Nephron progenitor cell (in vitro differentiated cells): Measurements from ENCODE around the gene RALGPS2.

ENCODE experiments used
- DNase-seq: peaks from one replicate; pipeline ENCODE4 v3.0.0; 2021
- H3K27ac Mint-ChIP-seq: 2 replicates; pipeline ENCODE4 v1.8.0; 2021; ENCODE audit warnings: mild to moderate bottlenecking, moderate library complexity, mixed read lengths
- H3K27me3 Mint-ChIP-seq: 2 replicates; pipeline ENCODE4 v1.8.0; 2021; ENCODE audit warnings: mild to moderate bottlenecking, low read depth, mixed read lengths; ENCODE audit not compliant: poor library complexity
- H3K36me3 Mint-ChIP-seq: 2 replicates; pipeline ENCODE4 v1.8.0; 2021; ENCODE audit warnings: low read depth, mixed read lengths
- H3K4me1 Mint-ChIP-seq: 2 replicates; pipeline ENCODE4 v1.8.0; 2021; ENCODE audit warnings: mixed read lengths
- H3K4me3 Mint-ChIP-seq: 2 replicates; pipeline ENCODE4 v1.8.0; 2021; ENCODE audit warnings: mild to moderate bottlenecking, moderate library complexity, mixed read lengths
- H3K9me3 Mint-ChIP-seq: 2 replicates; pipeline ENCODE4 v1.8.0; 2021; ENCODE audit warnings: mild to moderate bottlenecking, moderate library complexity, mixed read lengths
- TF ChIP-seq, protein P1 (sequence below): fragments of 200-600 bp; sonication (generic); IDR thresholded peaks from 2 replicates; pipeline ENCODE4 v1.5.0; 2021; ENCODE audit warnings: antibody characterized with exemption

RALGPS2 gene

GRCh38 chr1:178926046-178926445 is 201.0 kb downstream of the RALGPS2 start:
- Mint-ChIP-seq H3K36me3 (peaks cover 40% of the 10 kb centered on the region), H3K27ac (no peak overlapping the region), H3K4me1 (peaks cover 35% of the 10 kb centered on the region), H3K4me3 (no peak overlapping the region), H3K9me3 (peaks cover 22% of the 10 kb centered on the region), H3K27me3 (no peaks in the 10 kb centered on the region)
- no peak for DNase-seq
- TF ChIP-seq, protein P1, sequence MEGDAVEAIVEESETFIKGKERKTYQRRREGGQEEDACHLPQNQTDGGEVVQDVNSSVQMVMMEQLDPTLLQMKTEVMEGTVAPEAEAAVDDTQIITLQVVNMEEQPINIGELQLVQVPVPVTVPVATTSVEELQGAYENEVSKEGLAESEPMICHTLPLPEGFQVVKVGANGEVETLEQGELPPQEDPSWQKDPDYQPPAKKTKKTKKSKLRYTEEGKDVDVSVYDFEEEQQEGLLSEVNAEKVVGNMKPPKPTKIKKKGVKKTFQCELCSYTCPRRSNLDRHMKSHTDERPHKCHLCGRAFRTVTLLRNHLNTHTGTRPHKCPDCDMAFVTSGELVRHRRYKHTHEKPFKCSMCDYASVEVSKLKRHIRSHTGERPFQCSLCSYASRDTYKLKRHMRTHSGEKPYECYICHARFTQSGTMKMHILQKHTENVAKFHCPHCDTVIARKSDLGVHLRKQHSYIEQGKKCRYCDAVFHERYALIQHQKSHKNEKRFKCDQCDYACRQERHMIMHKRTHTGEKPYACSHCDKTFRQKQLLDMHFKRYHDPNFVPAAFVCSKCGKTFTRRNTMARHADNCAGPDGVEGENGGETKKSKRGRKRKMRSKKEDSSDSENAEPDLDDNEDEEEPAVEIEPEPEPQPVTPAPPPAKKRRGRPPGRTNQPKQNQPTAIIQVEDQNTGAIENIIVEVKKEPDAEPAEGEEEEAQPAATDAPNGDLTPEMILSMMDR: no peak

DNA sequence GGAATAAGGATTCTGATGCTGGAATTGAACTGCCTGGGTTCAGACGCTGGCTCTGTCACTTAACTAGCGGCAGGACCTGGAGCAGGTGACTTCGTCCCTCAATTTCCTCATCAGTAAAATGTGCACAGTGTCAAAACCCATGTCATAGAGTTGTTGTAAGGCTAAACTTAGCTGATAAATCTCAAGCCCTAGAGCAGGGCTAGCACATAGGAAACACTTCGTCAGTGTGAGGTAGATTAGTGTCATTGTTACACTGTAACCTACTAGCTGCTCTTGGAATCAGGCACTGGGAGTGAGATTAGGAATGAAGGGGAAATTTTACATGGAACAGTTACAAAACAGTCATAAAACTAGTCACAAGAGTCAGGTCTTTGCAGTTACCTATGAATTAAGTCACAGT is 202.0 kb downstream of the RALGPS2 start:
- H3K36me3 Mint-ChIP-seq: peaks cover 36% of the 10 kb centered on the region
- H3K27me3 Mint-ChIP-seq: no peaks in the 10 kb centered on the region
- peaks cover 44% of the 10 kb centered on the region for H3K4me1 Mint-ChIP-seq
- TF ChIP-seq, protein P1: no peak
- H3K9me3 Mint-ChIP-seq: peaks cover 22% of the 10 kb centered on the region
- no peak overlapping the region for H3K27ac Mint-ChIP-seq
- no peak overlapping the region for H3K4me3 Mint-ChIP-seq
- DNase-seq: no peak

DNA sequence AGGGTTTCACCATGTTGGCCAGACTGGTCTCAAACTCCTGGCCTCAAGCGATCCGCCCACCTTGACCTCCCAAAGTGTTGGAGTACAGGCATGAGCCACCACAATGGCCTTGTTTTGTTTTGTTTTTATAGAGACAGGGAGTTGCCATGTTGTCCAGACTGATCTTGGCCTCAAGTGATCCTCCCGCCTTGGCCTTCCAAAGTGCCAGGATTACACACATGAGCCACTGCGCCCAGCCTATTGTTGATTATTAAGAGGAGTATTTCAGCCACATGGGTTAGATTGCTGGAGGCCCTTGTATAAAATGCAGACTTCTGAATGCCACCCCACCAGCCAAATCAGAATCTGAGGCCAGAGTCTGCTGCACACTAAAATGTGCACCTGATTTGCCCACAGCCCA is 203.0 kb downstream of the RALGPS2 start:
- Mint-ChIP-seq H3K9me3 (peaks cover 22% of the 10 kb centered on the region), H3K27ac (no peak overlapping the region), H3K4me1 (peaks cover 55% of the 10 kb centered on the region), H3K4me3 (no peak overlapping the region), H3K36me3 (peaks cover 26% of the 10 kb centered on the region), H3K27me3 (no peaks in the 10 kb centered on the region)
- TF ChIP-seq, protein P1: no peak
- DNase-seq: no peak

DNA sequence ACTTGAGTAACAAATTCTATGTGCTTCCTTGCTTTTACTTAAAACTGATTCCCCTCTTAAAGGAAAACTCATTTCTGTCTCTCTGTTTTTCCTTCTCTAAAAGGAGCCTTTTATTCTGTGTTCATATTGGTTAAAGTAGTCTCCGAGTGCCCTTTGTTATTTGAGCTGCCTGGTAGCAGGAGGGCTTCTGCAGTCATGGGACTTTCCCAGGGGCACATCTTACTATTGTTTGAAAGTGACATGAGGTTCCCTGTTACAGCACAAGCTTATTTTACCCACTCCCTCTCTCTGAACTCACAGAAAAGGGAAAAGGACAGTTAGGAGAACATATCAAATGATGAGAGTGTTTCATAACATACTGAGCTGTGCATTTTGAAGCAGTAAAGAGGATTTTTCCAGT is 203.9 kb downstream of the RALGPS2 start:
- Mint-ChIP-seq H3K27ac (peak overlapping the region; percentile 60), H3K4me1 (peaks cover 64% of the 10 kb centered on the region), H3K36me3 (peaks cover 17% of the 10 kb centered on the region), H3K9me3 (peaks cover 13% of the 10 kb centered on the region), H3K4me3 (peak overlapping the region; percentile 3), H3K27me3 (no peaks in the 10 kb centered on the region)
- TF ChIP-seq, protein P1: no peak
- DNase-seq: no peak

- Mint-ChIP-seq H3K36me3 (no peaks in the 10 kb centered on the region), H3K9me3 (no peaks in the 10 kb centered on the region), H3K27me3 (peaks cover 4% of the 10 kb centered on the region), H3K4me3 (no peak overlapping the region), H3K27ac (peak overlapping the region; percentile 12), H3K4me1 (peaks cover 83% of the 10 kb centered on the region)
- TF ChIP-seq, protein P1: no peak
- no peak for DNase-seq
Measured at GRCh38 chr1:178931858-178932551, 207.0 kb downstream of the RALGPS2 start.

DNA sequence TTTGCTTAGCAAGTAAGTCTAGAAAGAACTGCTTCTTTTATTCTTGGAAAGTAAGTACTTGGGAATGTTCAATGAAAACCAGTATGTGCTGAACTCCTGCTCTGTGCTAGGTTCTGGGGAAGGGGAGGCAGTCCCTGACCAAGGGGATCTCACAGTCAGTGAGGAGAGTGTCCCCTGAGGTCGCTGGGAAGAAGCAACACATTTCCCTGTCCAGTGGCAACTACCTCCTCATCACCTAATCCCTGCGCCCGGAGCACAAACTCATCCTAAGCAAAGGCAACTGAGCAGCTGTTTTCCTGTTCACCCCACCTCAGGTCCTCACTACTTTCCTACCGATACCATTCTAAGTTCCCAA is 207.5 kb downstream of the RALGPS2 start:
- no peak overlapping the region for H3K4me3 Mint-ChIP-seq
- H3K27me3 Mint-ChIP-seq: peaks cover 4% of the 10 kb centered on the region
- H3K4me1 Mint-ChIP-seq: peaks cover 83% of the 10 kb centered on the region

More for the DNA sequence above, 207.5 kb downstream of the RALGPS2 start:
- Mint-ChIP-seq H3K36me3 (no peaks in the 10 kb centered on the region), H3K27ac (no peak overlapping the region), H3K9me3 (no peaks in the 10 kb centered on the region)
- no peak for DNase-seq
- TF ChIP-seq, protein P1: no peak
